ENCODE measurements around the gene C16orf74.

The C16orf74 gene

DNA sequence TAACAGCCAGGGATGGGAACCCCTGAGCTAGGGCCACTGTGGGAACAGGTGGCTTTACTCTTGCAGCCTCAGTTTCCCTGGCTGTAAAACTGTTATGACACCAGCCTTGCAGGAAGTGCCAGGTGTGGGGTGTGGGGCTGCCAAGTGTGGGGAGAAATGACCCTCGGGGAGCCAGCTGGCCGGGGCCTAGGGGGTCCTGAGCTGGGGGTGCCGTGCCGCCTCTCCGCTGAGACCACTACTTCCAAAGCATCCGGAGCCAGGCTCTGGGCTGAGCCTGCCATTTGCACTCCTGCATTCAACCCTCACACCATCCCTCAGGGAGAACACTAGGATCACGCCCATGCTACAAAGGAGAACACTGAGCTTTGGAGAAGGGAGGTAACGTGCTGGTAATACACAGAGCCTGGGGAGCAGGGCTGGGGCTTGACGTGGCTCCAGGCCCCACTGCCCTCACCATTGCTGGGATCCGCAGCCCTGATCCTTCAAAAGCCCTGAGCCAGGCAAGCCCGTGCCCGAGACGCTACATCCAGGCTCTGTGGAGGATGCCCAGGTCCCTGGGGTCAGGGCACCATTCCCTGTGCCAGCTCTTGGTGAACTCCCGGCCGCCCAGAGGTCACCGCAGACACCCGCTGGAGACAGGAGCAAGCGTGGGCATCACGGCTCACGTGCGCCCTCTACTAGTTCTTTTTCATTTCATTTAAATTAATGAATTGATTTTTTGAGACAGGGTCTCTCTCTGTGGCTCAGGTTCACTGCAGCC, 33.3 kb downstream of the C16orf74 start:
- peak; percentile 41 for DNase-seq (ENCODE audit: low read depth)

DNA sequence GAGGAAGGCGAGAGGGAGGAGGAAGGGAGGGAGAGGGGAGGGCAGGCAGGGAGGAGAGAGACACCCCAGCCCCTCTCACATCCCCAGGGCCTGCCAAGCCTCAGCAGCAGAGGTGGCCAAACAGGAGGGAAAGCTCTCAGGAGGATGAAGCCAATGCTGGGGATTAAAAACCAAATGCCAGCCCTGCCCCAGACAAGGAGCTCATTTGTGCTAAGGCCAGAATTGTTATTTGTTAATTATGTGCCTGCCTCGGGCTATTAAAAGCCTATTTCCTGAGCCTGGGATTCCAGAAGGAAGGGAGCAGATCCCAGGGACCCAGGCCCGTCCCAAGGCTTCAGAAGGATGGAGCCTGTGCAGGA, 34.2 kb downstream of the C16orf74 start:
- DNase-seq (ENCODE audit: low read depth) = no peak

DNA sequence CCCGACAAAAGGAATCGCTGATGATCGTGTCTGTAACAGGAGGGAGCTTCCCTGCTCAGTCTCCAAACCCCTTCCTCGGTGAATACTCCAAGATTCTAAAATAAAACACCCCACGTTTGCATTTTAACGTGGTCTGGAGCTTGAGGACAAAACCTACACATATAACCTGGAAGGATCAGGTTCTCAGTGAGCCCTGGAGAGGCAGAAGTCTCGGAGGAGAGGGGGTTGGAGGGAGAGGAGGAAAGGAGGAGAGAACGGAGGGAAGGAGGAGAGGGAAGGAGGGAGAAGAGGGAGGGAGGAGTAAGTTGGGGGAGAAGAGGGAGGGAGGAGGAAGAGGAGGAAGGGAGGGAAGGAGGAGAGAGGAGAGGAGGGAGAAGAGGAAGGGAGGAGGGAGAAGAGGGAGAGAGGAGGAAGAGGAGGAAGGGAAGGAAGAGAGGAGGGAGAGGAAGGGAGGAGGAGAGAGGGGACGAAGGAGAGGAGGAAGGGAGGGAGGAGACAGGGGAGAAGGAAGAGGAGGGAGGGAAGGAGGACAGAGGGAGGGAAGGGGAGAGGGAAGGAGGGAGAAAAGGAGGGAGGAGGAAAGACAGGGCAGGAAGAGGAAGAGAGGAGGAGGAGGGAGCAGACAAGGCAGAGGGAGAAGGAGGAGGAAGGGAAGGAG, 34.7 kb downstream of the C16orf74 start:
- no peak for DNase-seq (ENCODE audit: low read depth)

DNA sequence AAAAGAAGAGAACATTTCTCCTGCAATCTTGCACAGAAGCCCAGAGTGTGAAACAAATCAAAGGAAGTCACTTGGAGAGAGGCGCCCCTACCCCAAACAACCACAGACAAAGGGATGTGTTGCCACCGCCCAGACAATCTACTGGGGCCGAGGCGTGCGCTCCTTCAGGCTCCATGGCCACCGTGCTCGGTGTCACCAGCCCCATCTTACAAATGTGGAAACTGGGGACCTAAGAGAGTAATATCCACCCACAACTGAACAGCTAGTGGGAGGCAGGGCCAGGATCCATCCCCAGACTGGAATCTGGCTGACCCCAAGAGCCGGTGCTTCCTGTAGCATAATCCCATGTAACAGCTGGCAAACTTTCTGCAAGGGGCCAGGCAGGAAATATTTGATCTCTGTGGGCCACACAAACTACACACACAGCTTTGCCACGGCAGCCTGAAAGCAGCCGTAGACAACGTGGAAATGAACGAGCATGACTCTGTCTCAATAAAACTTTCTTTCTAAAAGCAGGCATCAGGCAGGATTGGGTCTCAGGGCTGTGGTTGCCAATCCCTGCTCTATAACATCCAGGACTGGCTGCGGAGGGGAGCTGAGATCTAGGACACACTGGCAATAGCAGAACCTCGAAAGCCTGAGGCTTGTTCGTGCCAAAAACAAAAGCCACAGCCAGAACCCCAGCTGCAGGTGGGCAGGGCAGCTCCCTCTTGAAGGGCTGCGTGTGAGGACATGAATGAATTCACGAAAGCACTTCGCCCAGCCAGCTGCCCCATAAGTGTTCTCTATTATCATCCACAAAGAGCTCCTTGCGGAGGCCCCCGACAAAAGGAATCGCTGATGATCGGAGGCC, 35.5 kb downstream of the C16orf74 start:
- no peak for DNase-seq (ENCODE audit: low read depth)

DNA sequence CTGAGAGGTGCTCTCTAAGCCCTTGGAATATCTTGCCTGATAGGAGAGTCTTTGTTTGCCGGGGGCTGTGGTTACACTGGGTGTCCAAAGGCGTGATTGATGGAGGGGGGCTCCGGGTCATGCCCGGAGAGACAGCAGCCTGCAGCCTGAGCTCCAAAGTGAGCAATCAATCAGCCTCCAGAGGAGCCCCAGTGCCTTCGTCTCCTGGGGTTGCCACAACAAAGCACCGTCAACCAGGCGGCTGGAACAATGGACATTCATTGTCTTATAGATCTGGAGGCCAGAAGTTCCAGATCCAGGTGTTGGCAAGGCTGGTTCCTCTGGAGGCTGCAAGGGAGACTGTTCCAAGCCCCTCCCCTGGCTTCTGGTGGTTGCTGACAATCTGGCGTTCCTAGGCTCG, 38.1 kb downstream of the C16orf74 start:
- no peak for DNase-seq (ENCODE audit: low read depth)

DNA sequence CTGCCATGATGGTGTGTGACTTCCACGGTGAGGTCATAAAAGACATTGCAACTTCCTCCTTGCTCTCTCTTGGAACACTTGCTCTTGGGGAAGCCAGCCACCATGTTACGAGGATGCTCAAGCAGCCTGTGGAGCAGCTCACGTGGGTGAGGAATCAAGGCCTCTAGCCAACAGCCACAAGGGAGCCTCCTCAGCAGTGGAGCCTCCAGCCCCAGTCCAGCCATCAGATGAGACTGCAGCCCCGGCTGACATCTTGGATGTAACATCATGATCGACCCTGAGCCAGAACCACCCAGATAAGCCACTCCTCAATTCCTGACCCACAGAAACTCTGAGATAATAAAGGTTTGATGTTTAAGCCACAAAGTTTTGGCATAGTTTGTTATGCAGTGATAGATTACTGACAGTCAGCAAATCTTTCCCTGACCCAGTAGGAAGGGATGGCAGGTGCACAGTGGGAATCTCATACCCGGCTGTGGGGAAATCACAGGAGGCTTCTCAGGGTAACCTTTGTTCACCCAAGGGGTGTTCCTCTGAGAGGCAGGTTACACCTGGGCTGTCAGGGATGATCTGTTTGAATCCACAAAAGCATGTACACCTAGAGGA, 38.8 kb downstream of the C16orf74 start:
- no peak for DNase-seq (ENCODE audit: low read depth)

DNA sequence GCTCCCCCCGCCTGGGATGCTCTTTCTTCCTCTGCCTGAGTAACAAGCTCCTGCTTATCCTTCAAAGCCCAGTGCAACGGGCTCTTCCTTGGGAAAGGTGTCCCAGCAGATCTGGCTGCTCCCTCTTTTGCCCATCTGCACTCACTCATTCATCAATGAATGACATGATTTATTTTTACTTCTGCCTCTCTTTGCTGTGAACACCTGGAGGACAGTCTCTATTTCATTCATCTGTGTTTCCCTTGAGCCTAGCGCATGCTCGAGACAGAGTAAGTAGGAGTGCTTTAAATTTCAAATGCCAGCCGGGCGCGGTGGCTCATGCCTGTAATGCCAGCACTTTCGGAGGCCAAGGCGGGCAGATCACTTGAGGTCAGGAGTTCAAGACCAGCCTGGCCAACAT, 40.2 kb downstream of the C16orf74 start:
- no peak for DNase-seq (ENCODE audit: low read depth)

DNA sequence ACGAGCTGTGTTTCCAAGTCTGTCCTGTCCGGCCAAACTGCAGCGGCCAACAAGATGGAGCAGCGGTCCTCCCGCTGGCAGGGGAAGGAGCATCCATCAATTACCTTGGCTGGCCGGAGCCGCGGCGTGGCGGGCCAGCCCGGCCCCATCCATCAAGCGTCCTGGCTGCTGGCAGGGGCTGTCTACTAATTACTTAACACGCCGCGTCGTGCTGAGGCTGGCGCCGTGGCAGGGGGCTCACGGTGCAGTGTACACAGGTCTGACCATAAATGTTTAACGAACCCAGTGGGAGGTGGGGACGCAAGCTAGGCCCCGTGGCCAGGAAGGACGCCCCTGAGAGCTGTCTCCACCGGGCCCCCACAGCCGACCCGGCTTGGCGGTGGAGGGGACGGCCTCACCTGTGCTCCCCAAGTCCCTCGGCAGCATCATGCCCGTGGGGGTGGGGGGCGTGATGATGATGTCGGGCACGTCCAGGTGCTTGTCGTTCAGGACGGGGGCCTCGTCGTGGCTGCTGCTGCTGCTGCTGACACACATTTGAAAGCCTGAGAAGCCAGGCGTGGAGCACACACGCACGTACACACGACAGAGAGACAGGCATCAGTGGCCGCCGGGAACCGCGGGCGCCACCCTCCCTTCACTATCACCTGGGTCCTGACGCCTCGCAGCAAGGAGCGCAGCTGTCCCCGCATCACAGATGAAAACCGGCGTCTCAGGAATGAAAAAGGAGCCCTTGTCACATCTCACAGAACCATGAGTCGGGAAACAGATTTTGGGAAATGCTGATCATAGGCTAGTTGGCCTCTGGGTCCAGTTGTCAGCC, 40.9 kb downstream of the C16orf74 start:
- no peak for DNase-seq (ENCODE audit: low read depth)

DNA sequence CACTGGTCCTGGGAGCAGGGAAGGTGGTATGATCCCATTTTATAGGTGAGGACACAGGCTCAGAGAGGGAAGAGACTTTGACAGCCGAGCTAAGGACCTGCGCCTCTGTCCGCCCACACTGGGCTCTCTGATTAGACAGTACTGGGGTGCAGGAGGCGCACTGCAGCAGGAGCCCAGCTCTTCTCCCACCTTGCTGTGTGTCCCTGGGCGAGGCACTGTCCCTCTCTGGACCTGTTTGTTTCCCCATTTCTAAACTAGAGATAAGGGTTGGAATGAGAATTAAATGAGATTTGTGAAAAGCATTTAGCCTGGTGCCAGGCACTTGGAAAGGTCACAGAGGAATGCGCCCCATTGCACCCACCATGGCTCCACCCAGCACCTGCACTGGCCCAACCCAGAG, 42.6 kb downstream of the C16orf74 start:
- no peak for DNase-seq (ENCODE audit: low read depth)

DNA sequence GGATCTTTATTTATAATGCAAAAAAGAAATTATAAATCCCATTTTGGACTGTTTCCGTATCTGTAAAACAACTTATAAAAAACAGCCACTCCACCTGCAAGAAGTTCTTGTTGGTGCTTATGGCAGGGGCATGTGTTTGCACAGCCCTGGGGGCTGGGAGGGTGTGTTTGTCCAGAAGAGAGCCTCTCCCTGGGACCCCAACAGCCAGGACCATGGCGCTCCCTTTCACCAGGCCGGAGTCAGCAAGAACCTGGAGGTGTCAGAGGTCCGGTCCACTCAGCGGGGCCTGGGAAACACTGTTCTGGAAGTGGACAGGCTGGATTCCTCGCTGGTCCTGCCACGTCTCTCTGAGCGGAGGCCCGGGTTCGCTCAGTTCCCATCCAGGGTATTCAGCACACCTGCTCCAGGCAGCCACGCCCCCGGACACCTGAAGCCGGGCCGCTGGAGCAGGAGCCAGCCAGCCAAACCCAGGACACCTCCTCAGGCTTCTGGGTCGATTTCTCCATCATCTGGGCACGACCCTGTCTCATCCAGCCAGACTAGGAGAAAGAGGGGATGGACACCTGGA, 43.3 kb downstream of the C16orf74 start:
- DNase-seq (ENCODE audit: low read depth) = no peak

DNA sequence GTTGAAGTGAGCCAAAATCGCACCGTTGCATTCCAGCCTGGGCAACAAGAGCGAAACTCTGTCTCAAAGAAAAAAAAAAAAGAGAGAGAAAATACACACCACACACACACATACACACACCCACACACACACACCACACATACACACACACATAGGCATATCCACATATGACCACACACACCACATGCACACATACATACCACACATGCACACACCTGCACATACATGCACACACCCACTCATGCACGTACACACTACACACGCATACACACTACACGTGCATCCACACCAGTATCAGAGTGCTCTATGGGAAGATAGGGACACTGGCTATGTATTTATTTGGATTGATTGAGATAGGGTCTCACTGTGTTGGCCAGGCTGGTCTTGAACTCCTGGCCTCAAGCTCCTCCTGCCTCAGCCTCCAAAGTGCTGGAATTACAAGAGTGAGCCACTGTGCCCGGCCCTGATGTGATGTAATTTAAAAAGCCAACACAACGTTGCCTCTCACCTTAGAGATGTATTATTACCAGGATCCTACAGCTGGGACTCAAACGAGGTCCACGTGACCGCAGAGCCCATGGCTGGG, 44.4 kb downstream of the C16orf74 start:
- no peak for DNase-seq (ENCODE audit: low read depth)

DNA sequence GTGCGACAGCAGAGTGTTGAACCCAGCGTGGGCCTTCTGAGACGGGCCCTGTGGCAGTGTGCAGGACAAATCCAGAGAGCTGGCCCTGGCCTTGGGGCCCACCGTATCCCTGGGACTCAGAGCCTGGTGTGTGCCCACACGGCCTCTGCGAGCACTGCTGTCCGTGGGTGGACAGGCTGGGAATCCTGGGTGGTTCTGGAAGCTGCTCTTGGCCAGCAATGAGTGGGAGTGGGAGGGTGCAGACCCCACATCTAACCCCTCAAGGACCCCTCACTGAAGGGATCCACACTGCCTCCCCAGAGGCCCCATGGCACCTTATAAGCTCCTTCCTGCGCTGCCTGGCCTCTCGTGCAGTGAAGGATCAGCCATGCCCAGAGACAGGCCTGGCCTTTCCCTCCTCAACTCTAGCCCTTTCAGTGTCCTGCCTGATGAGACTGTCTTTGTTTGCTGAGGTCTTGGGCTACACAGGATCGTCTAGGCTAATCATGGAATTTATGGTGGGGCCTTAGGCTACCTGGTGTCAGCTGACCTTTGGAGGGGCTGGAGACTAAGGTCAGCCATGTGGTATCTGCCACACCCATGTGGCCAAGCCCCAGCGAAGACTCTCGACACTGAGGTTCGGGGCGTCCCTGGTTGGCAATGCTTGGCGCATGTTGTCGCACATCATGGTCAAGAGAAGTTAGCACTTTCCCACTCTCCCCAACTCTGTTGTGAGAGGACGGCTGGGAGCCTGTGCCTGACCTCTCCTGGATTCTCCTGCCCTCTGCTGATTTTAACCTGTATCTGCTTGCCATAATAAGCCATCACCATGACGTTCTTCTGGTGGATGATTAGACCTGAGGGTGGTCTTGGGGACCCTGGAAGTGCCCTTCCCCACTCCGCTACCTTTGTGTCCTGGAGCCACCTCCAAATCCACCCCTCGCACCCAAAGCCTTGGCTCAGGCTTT, 45.7 kb downstream of the C16orf74 start:
- DNase-seq (ENCODE audit: low read depth) = no peak

DNA sequence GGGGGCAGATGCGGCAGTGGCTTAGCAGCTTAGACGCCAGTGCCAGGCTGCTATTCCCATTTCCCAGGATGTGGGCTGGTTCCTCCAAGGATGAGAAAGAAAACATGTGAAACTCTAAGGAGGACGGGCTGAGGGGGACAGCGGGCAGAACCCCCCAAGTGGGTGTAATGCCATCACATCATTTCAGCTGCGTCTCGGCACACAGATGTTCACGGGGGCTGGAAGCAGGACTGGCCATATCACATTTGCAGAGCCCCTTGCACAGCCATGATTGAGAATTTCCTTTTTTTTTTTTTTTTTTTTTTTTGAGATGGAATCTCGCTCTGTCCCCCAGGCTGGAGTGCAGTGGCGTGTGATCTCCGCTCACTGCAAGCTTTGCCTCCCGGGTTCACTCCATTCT, 46.9 kb downstream of the C16orf74 start:
- DNase-seq (ENCODE audit: low read depth) = no peak

DNA sequence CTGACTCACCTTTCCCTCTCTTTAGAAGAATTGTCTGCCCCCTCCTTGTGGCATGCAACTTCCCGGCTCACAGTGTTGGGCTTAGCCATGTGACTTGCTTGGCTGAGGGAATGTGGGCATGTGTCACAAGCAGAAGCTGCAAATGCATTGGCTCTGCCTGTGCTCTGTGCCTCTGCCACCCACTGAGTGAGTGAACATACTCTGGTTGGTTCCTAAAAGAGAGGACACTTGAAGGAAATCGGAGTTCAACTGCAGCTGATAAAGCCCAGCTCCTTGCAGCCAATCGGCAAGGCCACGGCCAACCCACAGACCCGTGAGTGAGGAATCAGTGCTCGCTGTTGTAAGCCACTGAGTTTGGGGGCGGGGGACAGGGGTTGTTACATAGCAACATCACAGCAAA, 51.3 kb downstream of the C16orf74 start:
- DNase-seq (ENCODE audit: low read depth) = no peak

DNA sequence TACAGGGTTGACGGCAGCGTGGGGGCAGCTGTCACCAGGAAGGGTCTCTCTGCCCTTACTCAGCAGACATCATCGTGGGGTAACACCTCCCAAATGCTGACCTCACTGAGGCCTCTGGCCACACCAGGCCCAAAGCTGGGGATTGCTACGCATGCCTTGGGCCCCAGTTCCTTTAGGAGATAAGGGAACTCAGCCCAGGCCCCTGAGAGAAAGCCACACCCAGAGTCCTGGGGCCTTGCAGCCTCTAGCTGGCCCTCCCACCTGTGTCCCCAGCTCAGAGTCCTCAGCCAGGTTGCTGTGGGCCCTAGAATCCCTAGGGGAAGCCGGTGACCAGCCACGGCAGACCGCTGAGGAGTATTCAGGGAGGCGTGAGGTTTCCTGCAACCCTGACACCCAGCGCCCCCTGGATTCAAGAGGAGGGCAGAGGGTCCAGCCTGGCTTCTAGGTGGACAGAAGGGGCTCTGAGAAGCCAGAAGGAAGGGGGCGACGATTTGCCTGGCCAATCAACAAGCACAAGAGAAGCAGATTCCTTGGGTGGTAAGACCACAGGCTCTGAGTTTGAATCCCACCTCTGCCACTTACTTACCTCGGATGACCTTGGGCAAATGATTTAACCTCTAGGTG, 51.8 kb downstream of the C16orf74 start:
- no peak for DNase-seq (ENCODE audit: low read depth)

DNA sequence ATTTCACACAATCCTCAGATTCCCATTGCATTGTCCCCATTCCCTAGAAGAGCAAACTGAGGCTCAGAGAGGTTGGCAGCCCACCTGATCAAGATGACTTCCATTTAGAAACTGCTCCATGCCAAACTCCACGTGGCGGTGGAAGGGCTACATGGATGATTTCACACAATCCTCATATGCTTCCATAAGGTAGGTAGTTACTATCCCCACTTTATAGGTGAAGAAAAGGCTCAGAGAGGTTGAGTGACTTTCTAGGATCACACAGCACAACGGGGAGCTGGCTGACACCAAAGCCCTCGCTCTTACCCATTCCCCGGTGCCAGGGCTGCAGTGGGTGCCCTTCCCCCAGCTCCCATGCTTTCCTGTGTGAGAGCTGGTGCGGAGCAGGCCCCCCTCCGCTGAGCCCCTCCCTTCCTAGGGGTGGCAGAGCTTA, 52.4 kb downstream of the C16orf74 start:
- no peak for DNase-seq (ENCODE audit: low read depth)

DNA sequence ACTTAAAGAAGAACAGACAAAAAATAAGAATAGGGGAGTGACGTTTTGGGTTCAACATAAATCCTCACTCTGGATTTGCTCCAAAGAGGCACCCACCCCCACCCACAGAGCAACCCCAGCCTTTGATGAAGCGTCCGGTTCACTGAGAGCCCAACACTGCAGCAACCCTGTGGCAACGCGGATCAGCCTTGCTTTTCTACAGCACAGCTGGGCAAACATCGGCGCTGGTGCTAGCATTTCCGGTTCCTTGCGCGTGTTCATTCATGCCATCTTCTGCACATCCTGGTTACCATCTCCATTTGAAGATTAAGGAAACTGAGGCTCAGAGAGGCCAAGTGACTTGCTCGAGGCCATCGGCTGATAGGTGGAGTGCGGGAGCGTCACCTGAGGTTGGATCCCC, 53.5 kb downstream of the C16orf74 start:
- DNase-seq (ENCODE audit: low read depth) = no peak

DNA sequence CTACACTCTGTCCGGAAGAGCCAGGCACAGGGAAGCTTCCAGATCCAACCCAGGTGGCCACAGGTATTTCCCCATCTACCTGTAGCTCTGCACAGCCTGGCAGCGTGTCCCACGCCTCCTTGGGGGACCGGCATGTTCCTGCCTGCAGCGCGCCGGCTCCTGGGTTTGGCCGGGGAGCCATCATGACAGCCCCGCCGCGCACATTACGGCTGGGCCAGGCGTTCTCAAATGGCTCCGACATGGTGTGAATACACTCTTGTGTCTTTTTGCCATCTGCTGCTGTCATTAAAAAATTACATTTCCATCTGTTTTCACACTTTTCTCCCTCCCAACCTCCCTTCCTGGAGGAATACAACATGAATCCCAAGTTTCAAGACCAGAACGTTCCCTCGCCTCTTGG, 54.1 kb downstream of the C16orf74 start:
- no peak for DNase-seq (ENCODE audit: low read depth)
